Duodenal mucosa (tissue), 2 donors: ENCODE data around the gene PCBP2.

Experiments
- H3K27ac ChIP-seq: one replicate; pipeline ENCODE4 v1.7.0; 2013; ENCODE audit warnings: low read depth, low read length
- H3K27me3 ChIP-seq, 2 donors: one replicate each; pipeline ENCODE4 v1.7.0; 2013; ENCODE audit warnings: low read length in 2 of 2, control low read depth in 1 of 2; ENCODE audit not compliant: insufficient read depth in 2 of 2, control insufficient read depth in 1 of 2
- H3K36me3 ChIP-seq, 2 donors: one replicate each; pipeline ENCODE4 v1.7.0; 2013; ENCODE audit warnings: low read length in 2 of 2, control low read depth in 1 of 2; ENCODE audit not compliant: insufficient read depth in 2 of 2, control insufficient read depth in 1 of 2
- H3K4me1 ChIP-seq, 2 donors: one replicate each; pipeline ENCODE4 v1.7.0; 2013; ENCODE audit warnings: low read length in 2 of 2, control low read depth in 1 of 2; ENCODE audit not compliant: insufficient read depth in 2 of 2, control insufficient read depth in 1 of 2
- H3K4me3 ChIP-seq, 2 donors: one replicate each; pipeline ENCODE4 v1.7.0; 2013; ENCODE audit warnings: low read length in 2 of 2, low read depth in 1 of 2
- H3K9ac ChIP-seq, 2 donors: one replicate each; pipeline ENCODE4 v1.7.0; 2013; ENCODE audit warnings: low read length in 2 of 2, low read depth in 1 of 2
- H3K9me3 ChIP-seq, 2 donors: one replicate each; pipeline ENCODE4 v1.7.0; 2013; ENCODE audit warnings: low read length in 2 of 2, control low read depth in 1 of 2; ENCODE audit not compliant: control insufficient read depth in 1 of 2

PCBP2 gene

GRCh38 chr12:53500776-53501614 is 49.1 kb downstream of the PCBP2 start, which contains the start of gene TARBP2:
TSS of gene TARBP2 (plus strand) at chr12:53501283. CDS start at chr12:53501409, 126 bp downstream.
- peaks cover 33 to 35% of the 10 kb centered on the region in 2 donors for H3K4me1 ChIP-seq
- H3K27me3 ChIP-seq = peaks cover 0 to 5% of the 10 kb centered on the region in 2 donors
- H3K9me3 ChIP-seq = no peaks in the 10 kb centered on the region
- peak within 1 kb of the TSS; percentile 98 for H3K27ac ChIP-seq
- peak within 1 kb of the TSS; percentile 90 to 91 for H3K4me3 ChIP-seq
- H3K9ac ChIP-seq = peak within 1 kb of the TSS; percentile 95 to 98
- H3K36me3 ChIP-seq = peaks cover 8 to 23% of the 10 kb centered on the region in 2 donors

- peak overlapping the region; percentile 98 for H3K27ac ChIP-seq
- H3K4me3 ChIP-seq = peak overlapping the region; percentile 90 to 91
- peaks cover 0 to 5% of the 10 kb centered on the region in 2 donors for H3K27me3 ChIP-seq
- H3K9ac ChIP-seq = peak overlapping the region; percentile 95 to 98
- H3K36me3 ChIP-seq = peaks cover 15 to 30% of the 10 kb centered on the region in 2 donors
- no peaks in the 10 kb centered on the region for H3K9me3 ChIP-seq
- peaks cover 26 to 30% of the 10 kb centered on the region in 2 donors for H3K4me1 ChIP-seq
These were observed 49.8 kb downstream of the PCBP2 start for GRCh38 chr12:53501615-53502181.

GRCh38 chr12:53502331-53502730 is 50.4 kb downstream of the PCBP2 start:
- peak overlapping the region in 1 of 2 donors; percentile 95 for H3K9ac ChIP-seq
- H3K4me3 ChIP-seq = peak overlapping the region; percentile 90 to 91
- H3K27me3 ChIP-seq = peaks cover 0 to 5% of the 10 kb centered on the region in 2 donors
- H3K36me3 ChIP-seq = peaks cover 15 to 36% of the 10 kb centered on the region in 2 donors
- no peak overlapping the region for H3K27ac ChIP-seq
- H3K4me1 ChIP-seq = peaks cover 24 to 30% of the 10 kb centered on the region in 2 donors
- H3K9me3 ChIP-seq = no peaks in the 10 kb centered on the region

GRCh38 chr12:53502983-53503728 is 51.3 kb downstream of the PCBP2 start:
- no peak overlapping the region for H3K4me3 ChIP-seq
- H3K9me3 ChIP-seq = no peaks in the 10 kb centered on the region
- H3K36me3 ChIP-seq = peaks cover 15 to 41% of the 10 kb centered on the region in 2 donors
- no peak overlapping the region for H3K27ac ChIP-seq
- H3K4me1 ChIP-seq = peaks cover 24 to 30% of the 10 kb centered on the region in 2 donors
- H3K9ac ChIP-seq = no peak overlapping the region
- peaks cover 0 to 4% of the 10 kb centered on the region in 2 donors for H3K27me3 ChIP-seq

- H3K36me3 ChIP-seq = peaks cover 15 to 41% of the 10 kb centered on the region in 2 donors
- H3K4me3 ChIP-seq = no peak overlapping the region
- peaks cover 25 to 27% of the 10 kb centered on the region in 2 donors for H3K4me1 ChIP-seq
- H3K9me3 ChIP-seq = no peaks in the 10 kb centered on the region
- no peak overlapping the region for H3K27ac ChIP-seq
- H3K9ac ChIP-seq = no peak overlapping the region
- H3K27me3 ChIP-seq = no peaks in the 10 kb centered on the region
These were observed 52.4 kb downstream of the PCBP2 start for GRCh38 chr12:53504004-53504920.

GRCh38 chr12:53505086-53505485 is 53.2 kb downstream of the PCBP2 start:
- Histone ChIP-seq H3K4me3 (no peak overlapping the region), H3K27ac (no peak overlapping the region), H3K27me3 (no peaks in the 10 kb centered on the region), H3K9me3 (no peaks in the 10 kb centered on the region), H3K9ac (no peak overlapping the region), H3K36me3 (peaks cover 15 to 43% of the 10 kb centered on the region in 2 donors), H3K4me1 (peaks cover 20 to 22% of the 10 kb centered on the region in 2 donors)

GRCh38 chr12:53505555-53506449 is 53.9 kb downstream of the PCBP2 start:
- no peak overlapping the region for H3K9ac ChIP-seq

GRCh38 chr12:53506450-53506785 is 54.5 kb downstream of the PCBP2 start:
- Histone ChIP-seq H3K27me3 (no peaks in the 10 kb centered on the region), H3K9me3 (no peaks in the 10 kb centered on the region), H3K36me3 (peaks cover 15 to 52% of the 10 kb centered on the region in 2 donors), H3K27ac (no peak overlapping the region), H3K4me3 (no peak overlapping the region), H3K9ac (no peak overlapping the region), H3K4me1 (peaks cover 16 to 17% of the 10 kb centered on the region in 2 donors)

More at GRCh38 chr12:53505555-53506449, 53.9 kb downstream of the PCBP2 start:
- Histone ChIP-seq H3K4me3 (no peak overlapping the region), H3K4me1 (peaks cover 17 to 19% of the 10 kb centered on the region in 2 donors), H3K27me3 (no peaks in the 10 kb centered on the region), H3K36me3 (peaks cover 15 to 50% of the 10 kb centered on the region in 2 donors), H3K27ac (no peak overlapping the region), H3K9me3 (no peaks in the 10 kb centered on the region)
